Activated T-helper 1 cell treated with anti-CD3 and anti-CD28 coated beads, Interleukin-12 subunit alpha, Interleukin-12 subunit beta, Interleukin-2, Interleukin-4 antibody, amounts not matched to agents 30 ng/mL and 10 ng/mL and 1 ng/mL, durations not matched to agents 14 hours and 24 hours and 36 hours (primary cell): ENCODE data around the gene GIMAP1. TPM values are rescaled to one million over a fixed set of nuclear protein-coding genes. Genes with fewer than 3 reads are reported as not detected.

ENCODE experiments used
- DNase-seq: peaks from one replicate; pipeline ENCODE4 v3.0.0; 2021; ENCODE audit warnings: low spot score
- H3K27ac Mint-ChIP-seq: one replicate; pipeline ENCODE4 v1.8.0; 2021; ENCODE audit warnings: mild to moderate bottlenecking, mixed read lengths
- H3K27me3 Mint-ChIP-seq: one replicate; pipeline ENCODE4 v1.8.0; 2022; ENCODE audit warnings: mild to moderate bottlenecking, moderate library complexity, mixed read lengths; ENCODE audit not compliant: insufficient read depth
- H3K36me3 Mint-ChIP-seq: one replicate; pipeline ENCODE4 v1.8.0; 2021; ENCODE audit warnings: low read depth, mixed read lengths
- H3K4me1 Mint-ChIP-seq: one replicate; pipeline ENCODE4 v1.8.0; 2021; ENCODE audit warnings: low read depth, mixed read lengths
- H3K4me3 Mint-ChIP-seq: one replicate; pipeline ENCODE4 v1.8.0; 2021; ENCODE audit warnings: mild to moderate bottlenecking, moderate library complexity, mixed read lengths
- H3K9me3 Mint-ChIP-seq: one replicate; pipeline ENCODE4 v1.8.0; 2021; ENCODE audit warnings: mixed read lengths
- intact Hi-C: fragments of 100-400 bp; cut with micrococcal nuclease; formaldehyde crosslinking; loops from one replicate; pipeline ENCODE4 v1.15.1; 2024
- total RNA-seq: library from RNA; stranded (reverse); gene quantifications from 2 replicates; pipeline ENCODE4 v1.2.3, GENCODE V29; 2022

Gene GIMAP1
- total RNA-seq, 1 donor from 2014 or later: 4.6 TPM

DNA sequence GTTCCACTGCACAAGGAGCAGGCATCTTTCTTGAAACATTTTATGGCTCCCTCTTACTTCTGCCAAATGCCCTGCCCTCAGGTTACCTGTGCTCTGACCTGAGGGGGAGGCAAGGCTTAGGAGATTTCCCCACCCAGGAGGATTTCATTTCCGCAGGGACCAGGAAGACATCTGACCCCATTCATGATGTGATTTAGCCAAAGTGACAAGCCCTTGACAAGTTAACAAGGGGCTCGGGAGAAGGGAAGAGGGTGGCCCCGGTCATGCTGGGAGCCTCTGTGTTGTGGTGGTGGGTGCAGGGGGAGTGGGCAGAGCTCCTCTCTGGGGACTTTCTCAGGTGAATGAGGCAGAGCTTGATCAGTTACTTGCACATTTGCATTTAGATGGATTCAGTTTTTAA is 39.8 kb downstream of the GIMAP1 start:
- Mint-ChIP-seq H3K27me3 (peaks cover 3% of the 10 kb centered on the region), H3K36me3 (peaks cover under 1% of the 10 kb centered on the region), H3K4me3 (peak overlapping the region; percentile 70), H3K9me3 (peaks cover 5% of the 10 kb centered on the region), H3K4me1 (peaks cover 50% of the 10 kb centered on the region), H3K27ac (peak overlapping the region; percentile 90)
- intact Hi-C loops: loop anchor here (5.0 kb wide), 1 partner anchor 379 kb away; the partner anchor contains the start of gene ZNF775
- DNase-seq: no peak

DNA sequence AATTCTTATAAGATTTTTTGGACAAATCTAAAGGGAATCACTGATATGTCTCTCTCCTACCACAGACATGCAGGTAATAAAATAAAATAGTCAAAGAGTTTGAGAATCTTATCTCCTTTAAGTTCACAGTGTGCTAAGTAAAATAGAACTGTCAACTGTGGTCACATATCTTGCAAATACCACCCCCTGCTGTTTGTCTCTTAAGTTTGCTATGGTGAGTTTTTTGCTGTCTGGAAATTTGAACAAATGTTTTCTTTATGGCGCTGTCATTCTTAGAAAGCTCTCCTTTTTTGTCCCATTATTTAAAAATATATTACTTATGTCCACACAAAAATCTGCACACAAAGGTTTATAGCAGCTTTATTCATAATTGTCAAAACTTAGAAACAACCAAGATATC is 40.4 kb downstream of the GIMAP1 start:
- DNase-seq: no peak
- Mint-ChIP-seq H3K4me1 (peaks cover 48% of the 10 kb centered on the region), H3K9me3 (peaks cover 12% of the 10 kb centered on the region), H3K27me3 (peaks cover 5% of the 10 kb centered on the region), H3K27ac (peak overlapping the region; percentile 90), H3K4me3 (no peak overlapping the region), H3K36me3 (peaks cover 5% of the 10 kb centered on the region)
- intact Hi-C loops: loop anchor here (1.0 to 5.0 kb wide), 5 partner anchors 309 to 471 kb away; partner anchors contain the start of gene ZNF775

DNA sequence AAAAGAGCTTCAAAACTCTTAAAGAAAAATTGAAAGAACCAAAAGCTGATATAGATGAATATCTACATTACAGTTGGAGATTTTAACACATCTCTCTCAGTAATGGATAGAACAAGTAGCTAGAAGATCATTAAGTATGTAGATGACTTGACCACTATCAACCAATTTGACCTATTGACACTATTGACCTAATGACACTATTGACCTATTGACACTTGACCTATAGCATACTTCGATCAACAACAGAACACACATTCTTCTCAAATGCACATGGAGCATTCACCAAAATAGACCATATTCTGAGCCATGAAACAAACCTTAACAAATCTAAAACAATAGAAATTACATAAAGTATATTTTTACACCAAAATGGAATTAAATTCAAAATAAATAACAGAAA is 43.1 kb downstream of the GIMAP1 start:
- H3K4me1 Mint-ChIP-seq: peaks cover 27% of the 10 kb centered on the region
- H3K27ac Mint-ChIP-seq: no peak overlapping the region
- H3K9me3 Mint-ChIP-seq: peaks cover 10% of the 10 kb centered on the region
- H3K36me3 Mint-ChIP-seq: peaks cover 5% of the 10 kb centered on the region
- no peak overlapping the region for H3K4me3 Mint-ChIP-seq
- DNase-seq: no peak
- H3K27me3 Mint-ChIP-seq: peaks cover 9% of the 10 kb centered on the region
- intact Hi-C loops: loop anchor here (5.0 kb wide), 1 partner anchor 382 kb away; the partner anchor contains the start of gene ZNF775

DNA sequence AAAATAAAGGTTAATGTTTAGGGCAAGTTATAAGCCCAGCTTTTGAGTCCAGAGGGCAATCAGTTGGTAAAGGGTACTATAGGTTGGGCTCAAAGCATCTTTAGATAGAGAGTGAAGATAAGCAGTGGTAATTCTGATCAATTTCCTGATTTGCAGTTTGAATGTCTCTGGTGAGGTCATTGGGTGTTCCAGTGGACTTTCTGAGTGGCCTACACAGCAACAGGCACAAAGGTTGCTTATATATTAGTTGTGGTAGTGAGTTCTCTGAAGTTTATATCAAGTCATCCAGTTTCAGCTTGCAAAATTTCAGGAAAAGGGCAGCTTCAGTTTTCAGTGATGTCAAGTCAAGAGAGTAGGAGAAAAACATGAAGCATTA is 49.9 kb downstream of the GIMAP1 start:
- intact Hi-C loops: no loop called here
- Mint-ChIP-seq H3K27me3 (peaks cover 11% of the 10 kb centered on the region), H3K36me3 (peaks cover 3% of the 10 kb centered on the region), H3K9me3 (peaks cover 8% of the 10 kb centered on the region), H3K4me3 (no peak overlapping the region), H3K27ac (no peak overlapping the region), H3K4me1 (no peaks in the 10 kb centered on the region)
- DNase-seq: no peak

DNA sequence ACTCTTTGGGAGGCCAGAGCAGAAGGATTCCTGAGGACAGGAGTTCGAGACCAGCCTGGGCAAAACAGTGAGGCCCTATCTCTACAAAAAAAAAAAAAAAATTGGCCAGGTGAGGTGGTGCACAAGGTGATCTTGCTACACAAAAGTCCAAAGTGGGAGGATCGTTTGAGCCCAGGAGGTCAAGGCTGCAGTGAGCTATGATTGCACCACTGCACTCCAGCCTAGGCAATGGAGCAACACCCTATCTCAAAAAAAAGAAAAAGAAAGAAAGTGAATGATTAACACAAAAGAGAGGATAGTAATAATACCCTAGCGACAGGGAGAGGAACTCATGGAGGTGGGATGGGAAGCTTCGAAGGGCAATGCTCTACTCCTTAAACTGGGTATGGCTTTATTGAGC is 53.4 kb downstream of the GIMAP1 start:
- peaks cover 15% of the 10 kb centered on the region for H3K27me3 Mint-ChIP-seq
- intact Hi-C loops: no loop called here
- H3K9me3 Mint-ChIP-seq: peaks cover 14% of the 10 kb centered on the region

More for the DNA sequence above, 53.4 kb downstream of the GIMAP1 start:
- H3K4me3 Mint-ChIP-seq: no peak overlapping the region
- no peak for DNase-seq
- no peaks in the 10 kb centered on the region for H3K4me1 Mint-ChIP-seq
- H3K36me3 Mint-ChIP-seq: no peaks in the 10 kb centered on the region
- no peak overlapping the region for H3K27ac Mint-ChIP-seq

Other genes starting within 250 kb of the GIMAP1 start
- 46.9 and 55.1 TPM in 2 replicates for gene GIMAP7, start 201.7 kb upstream of the GIMAP1 start, total RNA-seq
- gene GIMAP4, start 149.2 kb upstream of the GIMAP1 start, total RNA-seq: 84.2 and 87.4 TPM in 2 replicates
- gene GIMAP6, start 84.2 kb upstream of the GIMAP1 start, total RNA-seq: 38.7 and 41.3 TPM in 2 replicates
- 24.7 and 29.7 TPM in 2 replicates for gene GIMAP2, start 30.9 kb upstream of the GIMAP1 start, total RNA-seq
- 53.8 and 59.7 TPM in 2 replicates for gene GIMAP5, start 20.8 kb downstream of the GIMAP1 start, total RNA-seq
- gene TMEM176B, start 83.8 kb downstream of the GIMAP1 start, total RNA-seq: not detected in 2 replicates
- not detected in 2 replicates for gene TMEM176A, start 84.2 kb downstream of the GIMAP1 start, total RNA-seq
- gene AOC1, start 135.9 kb downstream of the GIMAP1 start, total RNA-seq: not detected in 2 replicates